PFSK-1 (cell line): ENCODE measurements around the gene SETBP1.

Experiments
- POLR2AphosphoS5 ChIP-seq: IDR thresholded peaks from 2 replicates; pipeline ENCODE4 v1.6.1; 2012; ENCODE audit warnings: low read depth, mild to moderate bottlenecking, control low read depth, low read length, moderate library complexity
- TF ChIP-seq, protein P1 (sequence below), 2 experiments: IDR thresholded peaks; 2 replicates each; pipeline versions ENCODE4 v1.6.1 to v1.8.0; 2011 to 2012; ENCODE audit warnings: low read depth in 2 of 2, low read length in 2 of 2, control low read depth in 1 of 2, inconsistent platforms in 1 of 2, mild to moderate bottlenecking in 1 of 2, moderate library complexity in 1 of 2; ENCODE audit not compliant: insufficient read depth in 1 of 2

DNA sequence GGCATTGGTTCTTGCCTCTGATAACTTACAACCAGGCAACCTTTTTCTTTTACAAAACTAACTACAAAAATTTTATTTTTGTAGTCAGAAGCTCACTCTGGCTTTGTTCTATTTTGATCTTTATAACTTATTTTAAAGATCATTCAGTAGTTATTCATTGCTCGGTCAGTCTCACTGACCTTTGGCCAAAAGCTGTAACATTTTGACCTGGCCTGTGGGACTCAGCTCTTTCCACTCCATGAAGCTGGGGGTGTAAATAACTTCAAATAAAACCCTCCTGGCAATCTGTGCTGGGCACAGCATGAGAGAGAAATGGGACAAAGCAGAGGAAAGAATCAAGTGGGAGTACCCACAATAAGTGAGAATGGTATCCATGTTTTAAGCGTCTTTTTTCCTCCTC is 380.7 kb downstream of the SETBP1 start:
- no peak for TF ChIP-seq POLR2AphosphoS5
- TF ChIP-seq, protein P1, sequence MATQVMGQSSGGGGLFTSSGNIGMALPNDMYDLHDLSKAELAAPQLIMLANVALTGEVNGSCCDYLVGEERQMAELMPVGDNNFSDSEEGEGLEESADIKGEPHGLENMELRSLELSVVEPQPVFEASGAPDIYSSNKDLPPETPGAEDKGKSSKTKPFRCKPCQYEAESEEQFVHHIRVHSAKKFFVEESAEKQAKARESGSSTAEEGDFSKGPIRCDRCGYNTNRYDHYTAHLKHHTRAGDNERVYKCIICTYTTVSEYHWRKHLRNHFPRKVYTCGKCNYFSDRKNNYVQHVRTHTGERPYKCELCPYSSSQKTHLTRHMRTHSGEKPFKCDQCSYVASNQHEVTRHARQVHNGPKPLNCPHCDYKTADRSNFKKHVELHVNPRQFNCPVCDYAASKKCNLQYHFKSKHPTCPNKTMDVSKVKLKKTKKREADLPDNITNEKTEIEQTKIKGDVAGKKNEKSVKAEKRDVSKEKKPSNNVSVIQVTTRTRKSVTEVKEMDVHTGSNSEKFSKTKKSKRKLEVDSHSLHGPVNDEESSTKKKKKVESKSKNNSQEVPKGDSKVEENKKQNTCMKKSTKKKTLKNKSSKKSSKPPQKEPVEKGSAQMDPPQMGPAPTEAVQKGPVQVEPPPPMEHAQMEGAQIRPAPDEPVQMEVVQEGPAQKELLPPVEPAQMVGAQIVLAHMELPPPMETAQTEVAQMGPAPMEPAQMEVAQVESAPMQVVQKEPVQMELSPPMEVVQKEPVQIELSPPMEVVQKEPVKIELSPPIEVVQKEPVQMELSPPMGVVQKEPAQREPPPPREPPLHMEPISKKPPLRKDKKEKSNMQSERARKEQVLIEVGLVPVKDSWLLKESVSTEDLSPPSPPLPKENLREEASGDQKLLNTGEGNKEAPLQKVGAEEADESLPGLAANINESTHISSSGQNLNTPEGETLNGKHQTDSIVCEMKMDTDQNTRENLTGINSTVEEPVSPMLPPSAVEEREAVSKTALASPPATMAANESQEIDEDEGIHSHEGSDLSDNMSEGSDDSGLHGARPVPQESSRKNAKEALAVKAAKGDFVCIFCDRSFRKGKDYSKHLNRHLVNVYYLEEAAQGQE (IDR thresholded peaks at IDR 0.05; ENCODE audit: insufficient read depth in 1 of 2, low read depth in 2 of 2, low read length in 2 of 2) = no peak
